HG03025 (cell line): Measurements from ENCODE around the gene ICA1.
"Not testable (repeated sequence)": the region's sequence is repeated elsewhere in the genome, so short reads cannot be mapped to it uniquely, and the experiment has no call there.

Source experiments
- ATAC-seq: cut with Tn5 transposase; IDR thresholded peaks from one replicate; pipeline ENCODE4 v1.9.1; 2021; ENCODE audit warnings: mild to moderate bottlenecking, moderate library complexity; ENCODE audit not compliant: unreplicated experiment, low FRiP score

The ICA1 gene

DNA sequence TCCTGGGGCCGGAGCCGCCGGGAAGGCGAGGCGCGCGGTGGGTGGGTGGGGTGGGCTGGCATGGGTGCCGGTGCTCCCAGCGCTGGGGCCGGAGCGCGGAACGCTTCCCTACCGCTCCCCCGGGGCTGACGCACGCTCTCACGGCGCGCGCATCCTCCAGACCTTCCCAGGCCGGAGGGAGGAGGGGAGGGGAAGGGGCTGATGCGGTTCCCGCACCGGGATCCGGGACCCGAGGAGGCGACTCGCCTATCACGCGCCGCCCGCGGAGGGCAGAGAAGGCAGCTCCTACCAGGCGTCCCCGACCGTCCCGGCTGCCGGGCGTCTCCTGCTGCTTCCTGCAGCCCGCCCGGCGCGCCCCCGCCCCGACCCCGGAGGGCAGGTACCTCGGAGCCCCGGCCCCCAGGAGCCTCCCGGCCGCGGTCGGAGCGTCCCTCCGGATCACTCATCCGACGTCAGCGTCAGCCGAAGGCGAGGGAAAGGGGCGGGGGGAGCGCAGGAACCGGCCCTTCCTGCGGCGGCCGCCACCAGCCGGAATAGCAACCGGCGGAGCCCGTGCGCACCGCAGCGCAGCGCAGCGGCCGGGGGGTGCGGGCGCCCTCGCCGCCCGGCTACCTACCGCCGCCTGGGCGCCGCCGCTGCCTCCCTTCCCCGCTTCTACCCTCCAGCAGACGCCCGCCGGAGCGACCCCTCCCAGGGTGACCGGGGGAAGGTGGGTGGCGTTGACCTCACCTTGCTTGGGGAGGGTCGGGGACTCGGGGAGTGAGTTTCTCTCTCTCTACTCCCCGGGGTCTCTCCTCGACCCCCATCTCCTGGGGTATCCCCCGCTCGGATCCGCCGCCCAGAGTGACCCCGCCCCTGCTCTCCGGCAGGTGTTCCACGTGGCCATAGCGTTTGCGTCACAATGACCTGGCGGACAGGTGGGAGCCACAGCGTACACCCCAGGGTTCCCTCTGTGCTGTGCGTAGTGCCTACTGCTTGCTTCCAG, at the start of gene ICA1:
Gene ICA1, minus strand, starts transcription at position 457 of the 985 bp plus-strand sequence. CDS start 26,241 bp downstream, outside the sequence.
- ATAC-seq, result peak; percentile 48

- no peak for ATAC-seq
Observed at GRCh38 chr7:8310876-8311275, 48.9 kb upstream of the ICA1 start.

- no peak for ATAC-seq
Observed at GRCh38 chr7:8305625-8306388, 43.8 kb upstream of the ICA1 start.

DNA sequence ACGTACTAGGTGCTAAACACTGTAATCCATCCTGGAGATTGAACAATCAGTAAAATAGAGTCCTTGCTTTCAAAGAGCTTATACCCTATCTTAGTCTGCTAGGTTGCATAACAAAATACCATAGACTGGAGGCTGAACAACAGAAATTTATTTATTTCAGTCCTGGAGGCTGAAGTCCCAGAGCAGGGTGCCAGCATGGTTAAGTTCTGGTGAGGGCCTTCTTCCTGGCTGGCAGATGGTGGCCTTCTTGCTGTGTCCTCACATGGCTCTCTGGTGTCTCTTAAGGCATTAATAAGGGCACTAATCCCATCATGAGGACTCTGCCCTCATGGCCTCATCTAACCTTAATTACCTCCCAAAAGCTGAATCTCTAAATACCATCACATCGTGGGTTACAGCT, 43.1 kb upstream of the ICA1 start:
- no peak for ATAC-seq

DNA sequence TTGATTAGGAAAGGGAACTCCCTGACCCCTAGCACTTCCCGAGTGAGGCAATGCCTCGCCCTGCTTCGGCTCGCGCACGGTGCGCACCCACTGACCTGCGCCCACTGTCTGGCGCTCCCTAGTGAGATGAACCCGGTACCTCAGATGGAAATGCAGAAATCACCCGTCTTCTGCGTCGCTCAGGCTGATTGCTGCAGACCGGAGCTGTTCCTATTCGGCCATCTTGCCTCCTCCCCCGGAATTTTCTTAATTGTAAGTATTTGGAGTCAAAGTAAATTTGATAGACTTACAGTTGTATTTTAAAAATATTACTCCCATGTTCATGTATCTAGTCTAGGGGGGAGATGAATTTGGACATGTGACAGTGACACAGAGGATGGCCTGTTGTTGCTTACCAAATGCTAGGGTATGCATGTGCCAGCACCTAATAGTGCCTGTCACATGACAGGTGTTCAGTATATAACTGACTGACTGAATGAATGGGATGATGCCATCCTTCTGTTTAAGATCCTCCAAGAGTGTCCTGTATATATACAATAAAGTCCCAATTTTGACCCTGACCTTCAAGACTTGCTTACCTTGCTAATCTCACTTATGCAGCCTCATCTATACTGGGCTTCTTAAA, 42.0 kb upstream of the ICA1 start:
- no peak for ATAC-seq

DNA sequence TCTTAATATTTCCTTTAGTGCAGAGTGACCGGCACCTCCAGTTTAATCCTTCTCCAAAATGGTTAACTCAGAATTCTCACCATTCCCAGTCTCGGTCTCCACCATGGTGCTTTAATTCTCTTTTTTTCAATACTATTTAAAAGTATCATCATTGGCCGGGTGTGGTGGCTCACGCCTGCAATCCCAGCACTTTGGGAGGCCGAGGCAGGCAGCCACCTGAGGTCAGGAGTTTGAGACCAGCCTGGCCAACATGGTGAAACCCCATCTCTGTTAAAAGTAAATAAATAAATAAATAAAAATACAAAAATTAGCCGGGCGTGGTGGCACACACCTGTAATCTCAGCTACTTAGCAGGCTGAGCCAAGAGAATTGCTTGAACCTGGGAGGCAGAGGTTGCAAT, 35.1 kb upstream of the ICA1 start:
- not testable (repeated sequence) for ATAC-seq

GRCh38 chr7:8296362-8296659, 34.3 kb upstream of the ICA1 start:
- no peak for ATAC-seq

DNA sequence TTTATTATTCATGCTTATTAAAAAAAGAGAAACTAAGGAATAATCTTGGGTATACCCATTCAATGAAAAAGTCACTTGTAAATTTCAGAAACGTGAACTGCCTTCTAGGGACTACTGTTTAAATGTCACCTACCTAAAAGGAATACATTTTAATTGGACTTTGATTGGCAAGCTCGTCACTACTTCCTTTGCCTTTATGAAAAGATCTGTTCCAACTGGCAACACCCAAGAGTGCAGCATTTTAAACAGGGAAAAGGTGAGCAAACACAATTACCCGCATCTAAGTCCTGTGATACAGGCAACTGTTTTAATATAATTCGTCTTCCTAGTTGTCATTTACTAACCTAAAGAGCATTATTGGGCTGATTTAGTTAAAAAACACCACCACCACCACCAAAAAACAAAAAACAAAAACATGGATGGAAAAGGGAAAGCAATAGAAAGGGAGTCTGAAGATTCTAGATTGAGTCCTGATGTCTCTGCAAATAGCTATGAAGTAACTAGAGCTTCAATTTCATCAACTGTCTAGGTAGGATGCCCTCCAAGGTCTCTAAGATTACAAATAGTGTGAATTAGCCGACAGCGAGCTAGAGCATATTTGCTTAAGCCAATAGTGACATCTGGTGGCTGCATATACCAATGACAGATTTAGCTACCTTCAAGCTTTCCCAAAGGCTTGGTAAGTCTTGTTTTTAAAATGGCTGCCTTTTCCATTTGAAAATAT, 33.8 kb upstream of the ICA1 start:
- ATAC-seq, result peak; percentile 90

DNA sequence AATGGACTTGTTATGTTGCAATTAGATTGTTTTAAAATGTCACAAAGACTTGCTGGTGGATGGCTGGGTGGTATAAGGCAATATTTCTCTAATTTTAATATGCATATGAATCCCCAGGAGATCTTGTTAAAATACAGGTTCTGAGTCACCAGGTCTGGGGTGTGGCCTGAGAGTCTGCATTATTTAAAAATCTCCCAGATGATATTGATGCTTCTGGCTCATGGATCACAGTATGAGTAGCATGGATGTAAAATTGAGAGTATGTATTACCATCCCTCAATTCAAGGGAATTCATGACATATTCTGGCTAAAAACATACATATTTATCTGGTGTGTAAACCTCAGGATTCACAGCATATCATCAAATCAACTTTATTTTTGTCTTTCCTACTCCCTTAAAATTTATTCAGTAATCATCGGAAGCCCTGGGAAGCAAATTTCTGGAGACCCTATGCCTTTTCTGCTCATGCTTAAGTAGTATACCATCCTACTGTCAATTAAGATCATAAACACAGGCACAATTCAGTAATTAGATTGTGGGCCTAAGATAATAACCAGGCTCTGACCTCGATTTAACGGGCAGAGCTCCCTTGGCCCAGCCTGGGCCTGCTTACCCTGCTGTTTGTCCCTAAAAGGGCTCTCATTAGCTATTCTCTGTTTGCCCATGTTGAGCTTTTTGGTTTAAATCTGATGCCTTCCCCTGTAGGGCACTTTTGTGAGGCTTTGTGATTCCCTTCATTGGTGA, 29.6 kb upstream of the ICA1 start:
- ATAC-seq, result no peak

- no peak for ATAC-seq
Observed at GRCh38 chr7:8290645-8291308, 28.8 kb upstream of the ICA1 start.

GRCh38 chr7:8286118-8286517, 24.2 kb upstream of the ICA1 start:
- ATAC-seq, result no peak

DNA sequence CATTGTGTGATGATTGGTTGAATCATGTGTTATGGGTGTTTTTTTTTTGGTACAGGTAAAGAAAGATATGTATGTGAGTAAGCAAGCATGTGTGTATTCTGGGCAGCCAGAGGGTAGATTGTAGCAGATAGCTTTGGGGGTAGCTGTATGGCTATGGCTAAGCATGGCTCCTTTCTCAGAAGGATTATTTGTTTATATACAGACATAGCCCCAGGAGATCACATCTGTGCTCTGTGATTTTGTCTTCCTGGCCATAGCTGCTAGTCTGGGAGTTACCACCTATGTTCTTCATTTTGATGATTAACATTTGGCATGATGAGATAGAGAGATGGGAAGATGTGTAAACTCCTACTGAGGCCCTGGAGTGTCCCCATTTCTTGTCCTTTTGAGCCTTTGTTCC, 23.2 kb upstream of the ICA1 start:
- ATAC-seq, result no peak

DNA sequence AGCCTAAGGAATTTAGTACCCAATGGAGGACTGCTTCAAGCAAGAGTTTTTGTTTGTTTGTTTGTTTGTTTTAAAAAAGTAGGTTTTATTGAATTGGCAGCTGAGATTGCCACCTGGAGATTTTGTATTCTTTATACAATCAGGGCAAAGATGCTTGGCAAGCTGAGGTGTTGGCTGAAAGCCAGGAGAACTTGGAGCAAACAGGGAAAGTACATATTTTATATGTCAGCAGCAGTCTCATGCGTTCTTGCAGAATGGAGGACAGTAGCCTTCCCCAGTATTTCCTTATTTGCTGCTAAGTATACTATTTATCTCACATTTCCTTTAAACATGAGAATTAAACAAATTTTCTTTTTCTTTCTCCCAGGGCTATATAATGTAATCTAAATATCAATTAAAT, 22.6 kb upstream of the ICA1 start:
- ATAC-seq, result no peak

GRCh38 chr7:8283968-8284367, 22.0 kb upstream of the ICA1 start:
- no peak for ATAC-seq

GRCh38 chr7:8282871-8283270, 20.9 kb upstream of the ICA1 start:
- ATAC-seq, result no peak

DNA sequence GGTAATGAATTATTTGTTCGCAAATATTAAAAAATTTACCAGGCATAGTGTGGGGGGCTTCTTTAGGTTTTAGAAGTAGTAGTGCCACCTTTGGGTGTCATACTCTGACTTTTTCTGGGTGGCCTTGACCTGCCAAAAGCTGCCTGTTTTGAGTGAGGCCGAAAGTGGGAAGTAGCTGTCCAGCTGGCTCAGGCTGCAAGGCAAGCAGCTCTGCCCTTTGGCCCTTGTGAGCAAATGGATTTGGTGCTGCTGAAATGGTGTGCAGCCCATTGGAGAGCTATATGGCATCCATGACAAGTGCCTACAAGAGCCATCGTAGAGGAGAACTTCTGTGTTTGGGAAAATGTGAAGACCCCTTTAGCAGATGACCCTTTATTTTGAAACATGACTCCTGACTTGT, 20.2 kb upstream of the ICA1 start:
- ATAC-seq, result no peak

- ATAC-seq, result no peak
Observed at GRCh38 chr7:8278183-8278582, 16.2 kb upstream of the ICA1 start.

DNA sequence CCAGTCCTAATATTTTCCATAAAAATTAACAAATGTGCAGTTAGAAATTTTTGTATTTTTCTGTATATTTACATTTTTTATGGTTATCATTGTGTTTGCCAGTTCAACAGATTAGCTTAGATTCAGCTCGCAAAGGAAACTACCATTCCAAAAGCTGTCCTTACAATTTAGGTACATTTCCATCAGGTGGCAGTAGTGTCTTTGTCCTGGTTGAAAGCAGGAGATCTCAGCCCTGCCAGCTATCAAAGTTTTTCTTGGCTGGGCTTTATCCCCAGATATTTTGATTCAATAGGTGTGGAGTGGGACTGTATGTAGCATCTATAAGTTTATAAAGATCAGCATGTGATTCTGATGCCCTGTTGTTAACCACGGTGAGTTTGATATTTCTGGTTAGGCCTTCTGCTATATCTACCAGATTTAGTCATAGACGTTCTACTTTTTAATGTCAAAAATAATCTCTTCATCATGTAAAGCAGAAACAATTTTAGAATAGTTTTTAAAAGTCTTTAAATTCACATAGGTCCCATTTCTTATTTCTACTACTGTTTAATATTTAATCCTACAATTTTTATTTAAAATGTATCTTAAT, 15.5 kb upstream of the ICA1 start:
- ATAC-seq, result no peak

DNA sequence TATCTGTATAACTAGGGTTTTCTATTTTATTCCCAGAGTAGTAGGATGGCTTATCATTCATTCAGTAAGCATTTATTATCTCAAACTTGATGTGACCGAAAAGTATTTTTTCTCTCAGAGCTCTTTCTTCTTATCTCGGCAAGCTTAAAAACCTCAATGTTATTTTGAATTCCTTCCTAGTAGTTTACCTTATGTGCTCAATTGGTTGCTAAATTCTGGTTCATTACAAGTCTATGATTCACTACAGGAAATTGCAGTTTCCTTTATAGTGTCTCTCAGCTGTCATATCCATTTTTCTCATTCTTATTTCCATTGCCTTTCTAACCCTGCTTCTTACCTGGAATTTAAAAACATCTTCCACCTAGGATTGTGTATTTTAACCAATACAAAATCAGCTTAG, 12.6 kb upstream of the ICA1 start:
- no peak for ATAC-seq
